ENCODE results near the gene LRRC27. TPM values are rescaled to one million over a fixed set of nuclear protein-coding genes. Genes with fewer than 3 reads are reported as not detected.

LRRC27 gene
- total and polyA plus RNA-seq, 12 donors = 6.5 to 17.6 (median 9.9) TPM

DNA sequence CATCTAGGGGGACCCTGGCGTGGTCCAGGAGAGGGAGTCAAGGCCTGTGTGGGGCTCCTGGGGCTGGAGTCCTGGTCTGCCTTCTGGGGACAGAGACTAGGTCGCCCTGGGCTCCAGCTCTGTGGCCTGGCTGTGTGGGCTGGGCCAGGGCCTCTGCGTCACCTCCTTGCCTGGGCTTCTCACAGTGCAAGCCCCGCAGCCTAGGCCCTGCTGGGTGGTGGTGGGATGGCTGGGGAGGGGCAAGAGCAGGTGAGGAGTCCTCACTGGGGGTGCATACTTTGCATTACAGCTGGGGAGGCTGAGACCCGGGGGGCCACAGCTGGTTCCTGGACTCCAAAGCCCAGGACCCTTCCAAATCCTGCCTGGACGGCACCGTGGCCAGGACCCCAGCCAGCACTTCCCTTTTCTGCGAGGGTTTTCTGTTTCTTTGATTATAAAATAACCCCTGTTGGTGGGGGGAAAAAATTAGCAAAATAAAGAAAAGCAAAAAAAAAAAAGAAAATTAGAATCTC, 88.5 kb downstream of the LRRC27 start:
- Histone ChIP-seq H3K27me3 (no peaks in the 10 kb centered on the region), H3K9me3 (replicated peaks in 1 of 3) (no peaks in the 10 kb centered on the region), H3K27ac (peak overlapping the region; percentile 91 to 98 (median 96)), H3K36me3 (replicated peaks in 1 of 2) (no peaks in the 10 kb centered on the region), H3K4me1 (replicated peaks in 1 of 2) (peaks cover 67 to 70% of the 10 kb centered on the region in 2 donors), H3K4me3 (no peak overlapping the region)
- 24 to 52% (median 38%) methylated on average over 6 to 8 of the region's 8 CpGs for WGBS, 4 donors
- peak in 6 of 7 donors; percentile 49 to 81 (median 65) for DNase-seq
- TF ChIP-seq, protein P1, sequence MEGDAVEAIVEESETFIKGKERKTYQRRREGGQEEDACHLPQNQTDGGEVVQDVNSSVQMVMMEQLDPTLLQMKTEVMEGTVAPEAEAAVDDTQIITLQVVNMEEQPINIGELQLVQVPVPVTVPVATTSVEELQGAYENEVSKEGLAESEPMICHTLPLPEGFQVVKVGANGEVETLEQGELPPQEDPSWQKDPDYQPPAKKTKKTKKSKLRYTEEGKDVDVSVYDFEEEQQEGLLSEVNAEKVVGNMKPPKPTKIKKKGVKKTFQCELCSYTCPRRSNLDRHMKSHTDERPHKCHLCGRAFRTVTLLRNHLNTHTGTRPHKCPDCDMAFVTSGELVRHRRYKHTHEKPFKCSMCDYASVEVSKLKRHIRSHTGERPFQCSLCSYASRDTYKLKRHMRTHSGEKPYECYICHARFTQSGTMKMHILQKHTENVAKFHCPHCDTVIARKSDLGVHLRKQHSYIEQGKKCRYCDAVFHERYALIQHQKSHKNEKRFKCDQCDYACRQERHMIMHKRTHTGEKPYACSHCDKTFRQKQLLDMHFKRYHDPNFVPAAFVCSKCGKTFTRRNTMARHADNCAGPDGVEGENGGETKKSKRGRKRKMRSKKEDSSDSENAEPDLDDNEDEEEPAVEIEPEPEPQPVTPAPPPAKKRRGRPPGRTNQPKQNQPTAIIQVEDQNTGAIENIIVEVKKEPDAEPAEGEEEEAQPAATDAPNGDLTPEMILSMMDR (IDR thresholded peaks at IDR 0.05) = peak in 1 of 6 experiments; percentile 26
- TF ChIP-seq POLR2A (IDR thresholded peaks at IDR 0.05) = no peak
- intact Hi-C loops (cut with DNase I) = no loop called here

GRCh38 chr10:132420981-132421846, 89.2 kb downstream of the LRRC27 start:
- Histone ChIP-seq H3K27me3 (no peaks in the 10 kb centered on the region), H3K36me3 (replicated peaks in 1 of 2) (no peaks in the 10 kb centered on the region), H3K9me3 (replicated peaks in 1 of 3) (no peaks in the 10 kb centered on the region), H3K27ac (peak overlapping the region; percentile 91 to 98 (median 96)), H3K4me1 (replicated peaks in 1 of 2) (peaks cover 67 to 69% of the 10 kb centered on the region in 2 donors), H3K4me3 (no peak overlapping the region)
- WGBS, 4 donors = 3 to 17% (median 4%) methylated on average over 7 to 33 of the region's 33 CpGs
- DNase-seq = peak; percentile 86 to 93 (median 90)
- TF ChIP-seq, protein P1 (IDR thresholded peaks at IDR 0.05) = peak in 1 of 6 experiments; percentile 9
- TF ChIP-seq POLR2A (IDR thresholded peaks at IDR 0.05) = peak in 1 of 2 donors; percentile 51
- intact Hi-C loops (cut with DNase I) = no loop called here

DNA sequence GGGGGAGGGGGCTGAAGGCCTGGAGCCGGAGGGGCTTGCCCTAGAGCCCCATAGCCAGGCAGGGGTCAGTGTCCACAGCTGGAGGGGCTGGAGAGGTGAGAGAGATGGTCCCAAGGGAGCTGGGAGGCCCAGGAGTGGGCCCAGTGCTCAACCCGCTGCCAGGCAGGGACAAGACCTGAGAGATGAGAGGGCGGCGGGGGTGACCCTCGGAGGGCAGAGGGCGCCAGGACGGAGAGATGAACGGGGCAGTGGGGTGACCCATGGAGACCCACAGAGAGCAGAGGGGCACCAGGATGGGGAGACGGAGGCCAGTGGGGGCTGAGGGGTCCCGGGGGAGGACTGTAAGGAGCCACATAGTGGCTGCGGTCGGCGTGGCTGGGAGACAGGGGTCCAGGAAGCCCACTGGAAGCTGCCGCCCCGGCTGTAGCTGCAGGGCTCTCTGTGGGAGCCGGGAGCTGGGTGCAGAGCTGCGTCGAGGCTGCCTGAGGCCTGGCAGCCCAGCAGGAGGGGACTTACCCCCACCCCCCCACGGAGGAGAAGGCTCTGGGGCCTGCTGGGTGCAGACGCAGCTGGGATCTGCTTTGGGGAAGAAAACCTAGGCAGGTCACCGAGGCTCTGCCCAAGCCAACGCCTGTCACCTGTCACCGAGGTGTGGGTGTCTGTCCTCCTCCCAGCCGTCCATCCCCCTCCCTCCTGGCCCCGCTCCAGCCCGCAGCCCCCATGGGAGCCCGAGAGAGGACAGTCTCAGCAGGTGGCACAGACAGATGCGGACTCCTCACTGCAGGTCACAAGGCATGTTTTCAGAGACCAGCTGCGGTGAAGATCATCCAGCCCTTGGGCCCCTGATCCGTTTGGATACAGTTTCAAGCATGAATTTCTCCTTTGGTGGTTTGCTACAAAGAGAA, 90.1 kb downstream of the LRRC27 start:
- H3K36me3 ChIP-seq (replicated peaks in 1 of 2) = no peaks in the 10 kb centered on the region
- no peaks in the 10 kb centered on the region for H3K9me3 ChIP-seq (replicated peaks in 1 of 3)
- no peaks in the 10 kb centered on the region for H3K27me3 ChIP-seq
- WGBS, 4 donors = 52 to 66% (median 59%) methylated on average over 18 to 30 of the region's 30 CpGs
- peak overlapping the region; percentile 91 to 98 (median 96) for H3K27ac ChIP-seq
- TF ChIP-seq, protein P1 (IDR thresholded peaks at IDR 0.05) = no peak
- no peak for TF ChIP-seq POLR2A (IDR thresholded peaks at IDR 0.05)
- intact Hi-C loops (cut with DNase I) = no loop called here
- H3K4me1 ChIP-seq (replicated peaks in 1 of 2) = peaks cover 60 to 63% of the 10 kb centered on the region in 2 donors
- H3K4me3 ChIP-seq = no peak overlapping the region
- no peak for DNase-seq

Data from adrenal gland (tissue), 12 donors.